GM12878 (cell line): ENCODE data around the gene ACTL8.

Experiments
- EP300 ChIP-seq, 2 experiments: fragments of 150-350 bp in 1 of 2; IDR thresholded peaks; 2 replicates each; pipeline ENCODE4 v1.6.1; 2011 to 2012; ENCODE audit warnings: low read depth in 2 of 2, low read length in 2 of 2, borderline replicate concordance in 1 of 2, improper control_type of control experiment in 1 of 2, inconsistent platforms in 1 of 2; ENCODE audit not compliant: control insufficient read depth in 1 of 2
- JUND ChIP-seq: IDR thresholded peaks from 2 replicates; pipeline ENCODE4 v1.6.1; 2012; ENCODE audit warnings: low read depth, mild to moderate bottlenecking, low read length, improper control_type of control experiment, moderate library complexity
- NR2C2 ChIP-seq: IDR thresholded peaks from 2 replicates; pipeline ENCODE4 v1.6.1; 2011; ENCODE audit warnings: borderline replicate concordance, low read depth; ENCODE audit not compliant: control insufficient read depth, insufficient read length
- POLR2A ChIP-seq: IDR thresholded peaks from 2 replicates; pipeline ENCODE4 v1.6.1; 2011; ENCODE audit warnings: low read depth, mild to moderate bottlenecking, low read length
- SMAD1 ChIP-seq: fragments of 450-650 bp; IDR thresholded peaks from 2 replicates; pipeline ENCODE4 v1.6.1; 2018; ENCODE audit warnings: mild to moderate bottlenecking, low read depth; ENCODE audit not compliant: partially characterized antibody
- ZNF207 ChIP-seq: fragments of 450-650 bp; IDR thresholded peaks from 2 replicates; pipeline ENCODE4 v1.6.1; 2014; ENCODE audit warnings: antibody characterized with exemption, mild to moderate bottlenecking, borderline replicate concordance
- TF ChIP-seq, protein P1 (sequence below), 3 experiments: IDR thresholded peaks in 2 of 3; conservative IDR thresholded peaks in 1 of 3; 2 replicates each; pipeline ENCODE4 v1.5.1; 2011; ENCODE audit warnings: low read depth in 3 of 3, low read length in 3 of 3, mild to moderate bottlenecking in 3 of 3, control low read depth in 2 of 3, moderate library complexity in 2 of 3, inconsistent platforms in 1 of 3, mixed read lengths in 1 of 3; ENCODE audit not compliant: control insufficient read depth in 2 of 3, insufficient read depth in 1 of 3; ENCODE audit errors: extremely low read depth in 1 of 3

DNA sequence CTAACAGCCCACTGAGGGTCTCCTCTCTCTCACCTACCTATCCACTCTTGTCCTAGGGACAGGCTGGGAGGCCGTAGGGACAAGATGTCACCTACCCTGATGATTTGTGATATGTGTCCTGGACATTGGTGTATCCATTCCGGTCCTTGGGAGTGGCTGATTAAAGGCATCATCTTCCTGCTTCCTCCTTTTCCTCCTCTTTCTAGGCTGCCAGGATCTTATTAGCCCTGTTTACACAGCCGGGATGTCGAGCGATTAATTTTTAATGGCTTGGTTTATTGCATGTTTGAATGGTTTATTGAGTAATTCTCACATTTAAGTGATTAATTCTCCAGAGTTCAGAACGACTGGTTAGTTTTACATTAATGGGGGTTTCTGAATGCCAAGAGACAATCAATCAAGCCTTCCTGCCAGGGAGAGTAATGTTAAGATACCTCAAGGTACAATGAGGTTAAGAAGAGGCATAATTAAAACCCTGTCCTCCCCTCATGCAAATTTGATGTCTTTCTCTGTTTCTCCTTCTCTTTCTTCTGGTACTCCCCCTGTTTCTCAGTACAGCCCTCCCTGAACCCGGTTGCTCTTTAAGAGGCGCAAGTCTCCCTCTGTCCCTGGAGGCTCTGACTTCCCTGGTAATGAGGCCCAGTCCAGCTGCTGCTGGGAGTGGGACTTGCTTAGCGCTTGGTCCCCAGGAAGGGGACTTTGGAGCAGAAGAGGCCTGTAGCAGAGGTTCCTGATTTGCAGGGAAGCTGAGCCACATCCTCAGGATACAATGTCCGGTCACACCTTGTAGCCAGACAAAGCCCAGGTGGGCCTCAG is 50.9 kb downstream of the ACTL8 start:
- TF ChIP-seq SMAD1 = no peak
- TF ChIP-seq EP300 (IDR thresholded peaks at IDR 0.05; ENCODE audit: borderline replicate concordance in 1 of 2, control insufficient read depth in 1 of 2, low read depth in 2 of 2, low read length in 2 of 2) = no peak
- no peak for TF ChIP-seq POLR2A
- TF ChIP-seq, protein P1, sequence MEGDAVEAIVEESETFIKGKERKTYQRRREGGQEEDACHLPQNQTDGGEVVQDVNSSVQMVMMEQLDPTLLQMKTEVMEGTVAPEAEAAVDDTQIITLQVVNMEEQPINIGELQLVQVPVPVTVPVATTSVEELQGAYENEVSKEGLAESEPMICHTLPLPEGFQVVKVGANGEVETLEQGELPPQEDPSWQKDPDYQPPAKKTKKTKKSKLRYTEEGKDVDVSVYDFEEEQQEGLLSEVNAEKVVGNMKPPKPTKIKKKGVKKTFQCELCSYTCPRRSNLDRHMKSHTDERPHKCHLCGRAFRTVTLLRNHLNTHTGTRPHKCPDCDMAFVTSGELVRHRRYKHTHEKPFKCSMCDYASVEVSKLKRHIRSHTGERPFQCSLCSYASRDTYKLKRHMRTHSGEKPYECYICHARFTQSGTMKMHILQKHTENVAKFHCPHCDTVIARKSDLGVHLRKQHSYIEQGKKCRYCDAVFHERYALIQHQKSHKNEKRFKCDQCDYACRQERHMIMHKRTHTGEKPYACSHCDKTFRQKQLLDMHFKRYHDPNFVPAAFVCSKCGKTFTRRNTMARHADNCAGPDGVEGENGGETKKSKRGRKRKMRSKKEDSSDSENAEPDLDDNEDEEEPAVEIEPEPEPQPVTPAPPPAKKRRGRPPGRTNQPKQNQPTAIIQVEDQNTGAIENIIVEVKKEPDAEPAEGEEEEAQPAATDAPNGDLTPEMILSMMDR (IDR thresholded peaks at IDR 0.05 in 2 of 3, conservative IDR thresholded peaks at IDR 0.05 in 1 of 3; ENCODE audit: control insufficient read depth in 2 of 3, extremely low read depth in 1 of 3, insufficient read depth in 1 of 3, low read depth in 3 of 3, low read length in 3 of 3) = no peak
- no peak for TF ChIP-seq NR2C2
- TF ChIP-seq ZNF207 = no peak
- no peak for TF ChIP-seq JUND
